NK-92 (cell line): Measurements from ENCODE around the gene PFDN2.

Source experiments
- DNase-seq: peaks from one replicate; lab custom pipeline; 2025; ENCODE audit not compliant: unreplicated experiment; lab: John Stamatoyannopoulos, UW

PFDN2 gene

GRCh38 chr1:161061419-161061818 is 56.4 kb downstream of the PFDN2 start:
- DNase-seq, result no peak

GRCh38 chr1:161059293-161059692 is 58.5 kb downstream of the PFDN2 start:
- DNase-seq, result no peak

- DNase-seq, result no peak
Measured at GRCh38 chr1:161054805-161055204, 63.0 kb downstream of the PFDN2 start.

- no peak for DNase-seq
Measured at GRCh38 chr1:161054232-161054631, 63.6 kb downstream of the PFDN2 start.

GRCh38 chr1:161052899-161053298 is 64.9 kb downstream of the PFDN2 start:
- DNase-seq, result no peak

- no peak for DNase-seq
Measured at GRCh38 chr1:161051219-161051618, 66.6 kb downstream of the PFDN2 start.
